Fibroblast of skin of abdomen (primary cell): ENCODE measurements around the gene BCL3.
"Not testable (repeated sequence)": the region's sequence is repeated elsewhere in the genome, so short reads cannot be mapped to it uniquely, and the experiment has no call there.

Source experiments
- DNase-seq: peaks from one replicate; pipeline ENCODE4 v3.0.0-alpha.2; 2013

Gene BCL3

DNA sequence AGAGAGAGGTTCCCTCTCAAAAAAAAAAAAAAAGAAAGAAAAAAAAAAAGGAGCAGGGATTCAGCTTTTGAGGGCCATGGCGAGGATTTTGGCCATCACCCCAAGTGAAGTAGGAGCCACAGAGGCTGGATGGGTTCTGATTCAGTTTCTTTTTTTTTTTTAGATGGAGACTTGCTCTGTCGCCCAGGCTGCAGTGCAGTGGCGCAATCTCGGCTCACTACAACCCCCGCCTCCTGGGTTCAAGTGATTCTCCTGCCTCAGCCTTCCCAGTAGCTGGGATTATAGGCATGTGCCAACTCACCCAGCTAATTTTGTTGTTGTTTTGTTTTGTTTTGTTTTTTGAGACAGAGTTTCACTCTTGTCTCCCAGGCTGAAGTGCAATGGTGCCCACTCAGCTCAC lies 27.1 kb upstream of the BCL3 start:
- not testable (repeated sequence) for DNase-seq

DNA sequence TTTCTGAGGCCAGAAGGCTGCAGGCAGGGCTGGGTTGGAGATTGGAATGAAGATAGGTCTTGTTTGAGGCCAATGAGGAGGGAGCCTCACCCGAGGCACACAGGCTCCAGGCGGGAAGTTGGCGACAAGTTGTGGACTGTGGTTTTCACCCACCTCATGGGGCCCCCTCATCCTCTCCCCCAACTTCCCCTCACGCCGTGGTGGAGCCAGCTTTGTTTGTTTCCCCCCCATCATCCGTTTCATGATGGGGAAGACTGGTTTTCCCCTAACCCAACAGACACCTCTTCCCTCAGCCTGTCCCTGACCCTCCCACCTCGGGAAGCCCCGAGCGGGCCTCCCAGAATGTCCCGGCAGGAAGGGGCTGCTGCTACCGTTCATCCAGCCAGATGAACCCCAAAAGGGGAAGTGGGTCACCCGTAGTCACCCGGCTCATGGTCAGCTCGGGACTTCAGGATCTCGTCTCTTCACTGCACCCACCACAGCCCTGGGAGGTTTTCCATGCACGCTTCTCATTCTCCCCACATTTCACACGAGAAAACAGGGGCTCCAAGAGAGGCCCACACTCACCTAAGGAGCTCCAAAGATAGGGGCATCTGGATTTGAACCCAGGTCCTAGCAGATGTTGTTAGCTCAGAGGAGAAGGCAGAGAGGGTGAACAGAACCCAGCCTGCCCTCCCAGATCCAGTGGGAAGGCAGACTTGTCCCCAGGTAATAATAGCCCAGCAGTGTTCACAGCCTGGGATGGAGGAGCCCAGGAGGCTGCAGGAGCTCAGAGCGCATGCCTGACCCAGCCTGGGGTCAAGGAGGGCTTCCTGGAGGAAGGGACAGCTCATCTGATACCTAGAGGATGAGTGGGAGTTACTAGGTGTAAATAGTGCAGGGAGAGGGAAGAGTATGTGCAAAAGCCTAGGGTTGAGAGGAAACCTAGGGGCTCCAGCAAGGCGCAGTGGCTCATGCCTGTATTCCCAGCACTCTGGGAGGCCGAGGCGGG lies 26.1 kb upstream of the BCL3 start:
- DNase-seq = no peak

DNA sequence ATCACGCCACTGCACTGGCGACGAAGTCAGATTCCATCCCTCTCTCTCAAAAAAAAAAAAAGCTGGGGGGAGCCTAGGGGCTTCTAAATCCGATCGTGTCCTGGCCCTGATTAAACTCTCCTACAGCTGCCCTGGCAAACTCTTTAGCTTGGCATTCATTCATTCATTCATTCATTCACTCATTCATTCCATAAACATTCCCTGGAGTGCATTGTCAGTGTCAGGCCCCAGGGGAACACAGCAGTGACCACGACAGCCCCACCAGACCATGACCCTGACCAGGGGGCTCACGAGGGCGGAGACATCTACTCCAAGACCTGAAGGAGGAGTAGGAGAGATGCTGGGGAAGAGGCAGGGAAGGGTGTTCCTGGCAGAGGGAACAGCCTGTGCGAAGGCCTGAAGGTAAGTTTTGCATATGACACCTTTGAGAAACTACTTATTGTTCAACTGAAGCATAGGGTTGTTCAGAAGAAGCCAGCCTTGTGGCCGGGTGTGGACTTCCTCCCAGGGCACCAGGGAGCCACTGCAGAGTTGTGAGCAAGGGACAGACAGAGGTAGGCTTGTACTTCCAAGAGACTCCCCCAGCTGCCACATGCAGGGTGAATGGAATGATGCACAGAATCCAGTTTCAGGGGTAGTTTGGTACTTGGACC lies 25.1 kb upstream of the BCL3 start:
- no peak for DNase-seq

DNA sequence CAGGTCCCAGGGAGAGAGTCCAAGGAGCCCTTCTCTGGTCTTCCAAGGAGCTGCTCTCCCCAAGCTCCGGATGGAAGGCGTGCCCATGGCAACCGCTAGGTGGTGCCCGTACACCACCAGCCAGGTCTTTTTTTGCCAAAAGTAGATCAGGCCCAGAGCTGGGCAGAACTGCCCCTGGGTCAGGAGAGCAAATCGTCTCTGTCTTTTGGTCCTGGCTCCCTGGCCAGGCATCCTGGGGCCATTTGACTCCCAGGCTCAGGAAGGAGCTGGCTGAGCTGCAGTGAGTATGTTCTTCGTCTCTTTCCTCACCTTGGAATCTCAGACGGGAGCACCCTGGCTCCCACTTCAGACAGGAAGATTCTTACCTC lies 24.6 kb upstream of the BCL3 start:
- peak; percentile 75 for DNase-seq

DNA sequence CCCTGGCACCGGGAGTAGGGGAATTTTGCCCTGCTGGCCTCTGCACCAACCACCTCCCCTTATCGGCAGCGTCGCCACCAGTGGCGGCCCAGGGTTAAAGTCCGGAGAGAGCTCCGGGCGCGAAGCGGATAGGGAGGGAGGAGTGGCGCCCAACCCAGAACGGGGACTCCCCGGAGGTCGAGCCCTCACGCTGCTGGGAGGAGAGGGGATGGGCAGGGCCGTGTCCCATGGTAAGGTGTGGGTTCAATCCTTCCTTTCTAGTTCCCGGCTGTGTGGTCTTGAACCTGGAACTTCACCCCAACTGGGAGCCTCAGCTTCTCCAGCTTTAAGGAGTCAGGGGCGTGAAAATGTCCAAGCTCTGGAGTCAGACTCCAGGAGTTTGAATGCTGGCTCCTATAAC lies 23.3 kb upstream of the BCL3 start:
- DNase-seq = no peak

DNA sequence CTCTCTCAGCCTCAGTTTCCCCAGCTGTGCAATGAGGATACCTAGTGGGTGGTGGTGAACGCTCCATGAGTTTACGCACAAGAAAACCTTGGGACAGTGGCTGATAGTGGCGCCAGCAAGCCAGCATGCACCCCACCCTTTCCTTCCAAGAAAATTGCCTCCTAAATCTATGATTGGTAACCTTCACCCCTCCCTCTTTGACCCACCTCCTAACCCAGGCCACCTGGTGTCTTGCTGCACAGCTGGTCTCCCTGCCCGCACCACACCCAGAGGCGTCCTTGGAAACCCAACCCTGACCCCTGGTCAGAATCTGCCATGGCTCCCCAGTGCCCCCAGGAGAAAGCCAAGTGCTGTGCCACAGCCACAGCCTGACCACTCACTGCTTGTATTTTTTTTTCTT lies 22.8 kb upstream of the BCL3 start:
- DNase-seq = no peak

DNA sequence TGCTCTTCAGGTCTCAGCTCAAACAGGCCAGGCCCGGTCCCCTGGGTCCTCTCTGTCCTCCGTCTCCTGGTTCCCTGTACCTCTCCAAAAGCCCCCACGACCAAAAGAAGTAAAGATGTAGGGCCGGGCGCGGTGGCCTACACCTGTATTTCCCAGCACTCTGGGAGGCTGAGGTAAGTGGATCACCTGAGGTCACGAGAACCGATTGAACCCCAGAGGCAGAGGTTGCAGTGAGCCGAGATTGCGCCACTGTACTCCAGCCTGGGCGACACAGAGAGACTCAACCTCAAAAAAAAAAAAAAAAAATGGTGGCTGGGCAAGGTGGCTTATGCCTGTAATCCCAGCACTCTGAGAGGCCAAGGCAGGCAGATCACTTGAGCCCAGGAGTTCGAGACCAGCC lies 22.0 kb upstream of the BCL3 start:
- no peak for DNase-seq

DNA sequence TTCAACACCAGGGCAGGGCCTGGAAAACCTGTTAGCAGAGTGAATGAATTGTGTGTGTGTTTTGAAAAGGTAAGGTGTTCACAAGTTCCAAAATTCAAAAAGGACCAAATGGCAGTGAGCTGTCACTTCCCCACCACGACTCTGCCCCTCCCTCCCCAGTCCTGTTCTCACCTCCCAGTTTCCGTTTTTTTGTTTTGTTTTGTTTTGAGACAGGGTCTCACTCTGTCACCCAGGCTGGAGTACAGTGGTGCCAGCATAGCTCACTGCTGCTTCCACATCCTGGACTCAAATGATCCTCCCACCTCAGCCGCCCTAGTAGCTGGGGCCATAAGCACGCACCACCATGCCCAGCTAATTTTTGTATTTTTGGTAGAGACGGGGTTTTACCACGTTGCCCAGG lies 20.3 kb upstream of the BCL3 start:
- DNase-seq = no peak

DNA sequence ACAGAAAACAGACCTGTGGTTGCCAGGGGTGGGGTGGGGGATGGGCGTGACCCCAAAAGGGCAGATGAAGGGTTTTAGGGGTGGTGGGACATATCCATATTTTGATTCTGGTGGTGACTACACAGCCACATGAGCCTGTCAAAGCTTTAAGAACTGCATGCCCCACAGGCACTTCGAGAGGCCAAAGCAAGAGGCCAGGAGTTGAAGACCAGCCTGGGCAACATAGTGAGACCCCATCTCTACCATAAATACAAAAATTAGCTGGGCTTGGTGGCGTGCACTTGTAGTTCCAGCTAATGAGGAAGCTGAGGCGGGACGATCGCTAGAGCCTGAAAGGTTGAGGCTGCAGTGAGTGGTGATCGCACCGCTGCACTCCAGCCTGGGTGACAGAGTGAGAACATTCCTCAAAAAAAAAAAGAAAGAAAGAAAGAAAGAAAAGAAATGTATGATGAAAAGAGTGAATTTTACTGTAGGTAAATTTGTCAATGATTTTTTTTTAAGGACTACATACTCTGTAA lies 18.9 kb upstream of the BCL3 start:
- DNase-seq = no peak

DNA sequence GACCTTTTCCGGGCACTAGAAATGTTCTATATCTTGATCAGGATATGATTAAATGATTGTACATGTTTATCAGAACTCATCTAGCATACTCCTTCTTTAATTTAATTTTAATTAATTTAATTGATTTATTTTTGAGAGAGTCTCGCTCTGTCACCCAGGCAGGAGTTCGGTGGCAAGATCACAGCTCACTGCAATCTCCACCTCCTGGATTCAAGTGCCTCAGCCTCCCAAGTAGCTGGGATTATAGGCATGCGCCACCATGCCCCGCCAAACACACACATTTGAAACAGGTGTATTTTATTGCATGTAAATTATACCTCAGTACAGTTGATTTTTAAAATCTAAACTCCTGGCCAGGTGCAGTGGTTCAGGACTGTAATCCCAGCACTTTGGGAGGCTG lies 17.4 kb upstream of the BCL3 start:
- no peak for DNase-seq

DNA sequence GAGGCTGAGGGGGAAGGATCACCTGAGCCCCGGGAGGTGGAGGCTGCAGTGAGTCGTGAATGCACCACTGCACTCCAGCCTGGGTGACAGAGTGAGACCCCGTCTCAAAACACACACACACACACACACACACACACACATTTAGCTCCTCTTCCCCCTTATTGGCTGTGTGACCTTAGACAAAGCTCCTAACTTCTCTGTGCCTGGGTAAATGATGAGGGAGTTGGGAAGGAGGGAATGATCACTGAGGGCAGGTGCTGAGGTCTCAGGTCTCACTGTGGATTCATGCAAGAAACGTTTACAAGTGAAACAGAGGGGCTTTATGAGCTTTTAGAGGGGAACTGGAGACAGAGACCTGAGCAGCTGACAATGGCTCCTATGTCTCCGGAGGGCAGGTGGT lies 16.9 kb upstream of the BCL3 start:
- DNase-seq = no peak

DNA sequence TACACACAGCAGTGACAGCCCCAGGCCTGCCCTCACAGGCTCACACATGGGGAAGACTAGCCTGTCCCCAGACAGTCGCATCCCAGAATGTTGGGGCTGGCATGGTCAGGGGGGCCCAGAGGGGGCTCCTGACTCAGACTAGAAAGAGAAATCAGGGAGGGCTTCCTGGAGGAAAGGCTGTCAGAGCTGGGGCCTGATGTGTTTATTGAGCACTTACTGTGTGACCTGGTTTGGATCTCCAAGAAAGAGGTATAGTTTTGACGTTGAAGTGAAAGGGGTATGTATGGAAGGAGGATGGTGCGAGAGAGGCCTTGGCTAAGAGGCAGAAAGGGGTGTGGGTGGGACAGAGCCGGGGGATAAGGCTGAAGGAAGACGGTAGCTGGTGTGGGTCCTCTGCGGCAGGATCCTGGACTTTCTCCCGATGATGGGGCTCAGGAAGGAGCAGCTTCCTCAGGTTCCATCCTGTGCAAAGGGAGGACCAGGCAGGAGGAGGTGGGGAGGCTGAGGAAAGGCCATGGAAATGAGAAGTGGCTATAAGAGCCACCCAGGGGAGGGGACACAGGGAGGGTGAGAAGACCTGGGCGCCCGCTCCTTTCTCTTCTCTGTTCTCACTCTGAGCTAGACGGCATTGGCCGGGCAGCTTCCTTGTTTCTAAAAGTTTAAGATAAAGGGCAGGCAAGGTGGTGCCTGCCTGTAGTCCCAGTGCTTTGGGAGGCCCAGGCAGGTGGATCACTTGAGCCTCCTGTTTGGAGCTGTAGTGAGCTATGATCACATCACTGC lies 16.1 kb upstream of the BCL3 start:
- no peak for DNase-seq

DNA sequence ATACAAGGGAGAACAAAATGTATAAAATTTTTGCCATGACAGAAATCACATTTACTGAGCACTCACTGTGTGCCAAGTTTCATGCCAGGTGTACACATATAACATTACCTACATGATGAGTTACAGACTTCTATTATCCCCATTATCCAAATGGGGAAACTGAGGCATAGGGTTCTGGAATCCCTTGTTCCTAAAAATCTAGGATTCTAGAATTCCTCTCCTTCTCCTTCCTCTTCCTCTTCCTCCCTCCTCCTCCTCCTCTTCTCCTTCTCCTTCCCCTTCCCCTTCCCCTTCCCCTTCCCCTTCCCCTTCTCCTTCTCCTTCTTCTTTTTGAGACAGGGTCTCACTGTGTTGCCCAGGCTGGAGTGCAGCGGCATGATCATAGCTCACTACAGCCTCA lies 14.2 kb upstream of the BCL3 start:
- no peak for DNase-seq

DNA sequence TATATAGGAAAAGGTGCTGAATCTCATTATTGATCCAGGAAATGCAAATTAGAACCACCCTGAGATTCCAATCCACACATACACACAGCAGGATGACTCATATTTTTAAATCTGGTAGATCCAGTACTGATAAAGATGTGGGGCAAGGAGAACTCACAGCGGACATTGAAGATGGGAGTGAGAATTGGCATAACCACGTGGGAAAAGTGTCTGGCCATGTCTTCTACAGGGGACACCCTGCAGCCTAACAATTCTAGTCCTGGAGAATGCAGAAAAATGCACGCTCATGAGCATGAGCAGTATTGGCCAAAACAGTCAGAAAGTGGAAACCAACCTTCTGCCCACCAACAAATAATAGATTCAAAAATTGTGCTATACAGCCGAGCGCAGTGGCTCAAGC lies 13.5 kb upstream of the BCL3 start:
- no peak for DNase-seq

DNA sequence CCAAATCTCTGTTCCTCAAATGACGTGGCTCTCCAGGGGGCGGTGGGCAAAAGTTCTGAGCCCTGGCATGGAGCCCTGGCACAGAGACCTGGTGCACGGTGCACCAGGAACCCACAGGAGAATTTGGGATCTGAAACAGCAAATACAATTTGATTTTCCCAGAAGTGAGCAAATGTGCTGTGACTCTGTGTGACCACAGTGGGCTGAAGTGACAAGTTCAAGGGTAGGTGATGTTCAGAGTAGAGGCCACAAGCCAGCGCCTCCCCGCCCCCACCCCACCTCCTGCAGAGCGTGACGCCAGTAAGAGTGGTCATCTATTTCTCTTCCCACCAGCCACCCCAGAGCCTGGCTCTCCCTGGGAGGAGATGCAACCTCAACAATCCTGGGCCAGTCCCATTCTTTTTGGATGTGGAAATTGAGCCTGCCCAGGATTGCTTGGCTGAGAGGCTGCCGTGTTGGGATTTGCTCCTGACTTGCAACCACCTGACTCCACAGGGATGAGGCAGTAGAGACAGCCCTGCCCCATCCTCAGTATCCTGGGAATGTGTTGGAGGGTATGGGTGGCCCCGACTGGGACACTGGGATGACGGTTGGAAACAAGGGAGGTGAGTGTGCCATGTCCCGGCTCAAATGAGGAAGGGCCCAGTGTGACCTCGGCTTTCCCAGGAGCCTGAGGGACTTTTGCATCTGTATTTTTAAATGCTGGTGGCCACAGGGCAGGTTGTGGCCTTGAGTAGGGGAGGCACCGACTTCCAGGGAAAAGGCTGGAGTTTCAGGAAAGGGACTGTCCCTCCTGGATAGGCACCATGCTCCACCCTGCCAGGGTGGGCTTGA lies 11.1 kb upstream of the BCL3 start:
- DNase-seq = no peak

DNA sequence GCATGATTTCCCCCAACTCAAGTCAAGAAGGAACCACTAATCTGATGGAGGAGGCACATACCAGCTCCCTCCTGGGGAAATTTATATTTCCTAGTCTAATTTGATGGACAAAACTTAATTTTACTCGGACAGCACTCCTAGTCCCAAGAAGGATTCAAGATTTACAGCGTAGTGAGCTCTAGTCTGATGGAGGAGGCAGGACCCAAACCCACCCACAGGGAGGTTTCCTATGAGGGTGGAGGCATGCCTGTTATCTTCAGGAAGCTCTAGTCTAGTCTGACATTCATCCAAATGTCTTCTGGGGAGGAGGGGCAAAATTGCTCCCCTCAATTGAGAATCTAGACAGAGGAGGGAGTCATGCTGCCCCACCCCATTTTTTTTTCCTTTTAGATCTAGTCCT lies 10.4 kb upstream of the BCL3 start:
- no peak for DNase-seq

DNA sequence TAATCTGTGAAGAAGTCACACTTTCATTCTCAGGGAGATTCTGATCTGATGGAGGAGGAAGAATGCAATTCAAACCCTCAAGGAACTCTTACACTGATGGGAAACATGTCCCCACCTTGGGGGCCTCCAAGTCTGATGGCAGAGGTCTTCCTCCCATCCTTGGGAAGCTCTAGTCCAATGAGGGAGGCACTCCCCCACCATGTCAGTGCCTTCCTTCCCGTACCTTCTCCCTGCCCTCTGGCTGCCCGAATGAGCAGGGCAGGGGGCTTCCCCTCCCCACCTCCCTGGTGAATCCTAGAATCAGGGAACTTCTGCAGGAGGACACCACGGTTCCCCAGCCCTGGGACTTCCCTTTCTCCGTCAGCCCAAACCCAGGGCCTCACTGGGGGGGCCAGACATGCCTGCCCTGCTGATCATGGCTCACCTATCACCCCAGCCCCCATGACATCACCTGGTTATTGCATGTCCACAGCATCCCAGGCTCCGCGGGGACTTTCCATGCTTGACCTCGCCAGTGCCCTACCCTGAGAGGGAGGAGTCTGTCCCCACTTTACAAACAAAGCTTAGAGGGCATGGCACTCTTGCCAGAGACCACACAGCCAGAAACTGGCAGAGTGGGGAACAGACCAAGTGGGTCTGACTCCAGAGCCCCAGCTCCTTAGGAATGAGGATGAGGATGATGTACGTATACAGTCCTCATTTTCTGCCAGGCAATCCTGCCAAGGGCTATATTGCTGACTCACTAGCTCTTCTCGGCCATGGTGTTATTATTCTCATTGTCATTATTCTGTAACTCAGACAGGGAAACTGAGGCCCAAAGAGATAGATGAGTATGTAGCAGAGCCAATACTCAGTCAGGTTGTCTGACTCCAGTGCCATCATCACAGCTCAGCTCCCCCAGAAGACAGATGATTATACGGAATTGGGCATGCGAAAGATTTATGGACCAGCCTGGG lies 9.6 kb upstream of the BCL3 start:
- no peak for DNase-seq

DNA sequence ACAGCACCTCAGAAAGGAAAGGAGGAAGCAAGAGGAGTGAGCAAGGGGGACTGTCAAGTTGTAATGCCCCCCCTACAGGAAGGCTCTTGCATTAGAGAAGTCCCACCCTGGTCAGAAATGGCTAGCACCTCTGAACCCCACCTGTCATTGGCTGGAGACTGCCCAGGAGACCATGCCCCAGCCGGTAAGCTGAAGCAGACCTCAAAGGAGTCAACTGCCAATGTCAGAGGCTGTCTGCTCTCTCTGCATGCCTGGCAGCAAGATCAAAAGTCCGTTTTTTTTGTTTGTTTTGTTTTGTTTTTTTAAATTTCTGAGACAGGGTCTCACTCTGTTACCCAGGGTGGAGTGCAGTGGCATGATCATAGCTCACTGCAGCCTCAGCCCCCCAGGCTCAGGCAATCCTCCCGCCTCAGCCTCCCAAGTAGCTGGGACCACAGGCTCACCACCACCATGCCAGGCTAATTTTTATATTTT lies 8.1 kb upstream of the BCL3 start:
- no peak for DNase-seq

DNA sequence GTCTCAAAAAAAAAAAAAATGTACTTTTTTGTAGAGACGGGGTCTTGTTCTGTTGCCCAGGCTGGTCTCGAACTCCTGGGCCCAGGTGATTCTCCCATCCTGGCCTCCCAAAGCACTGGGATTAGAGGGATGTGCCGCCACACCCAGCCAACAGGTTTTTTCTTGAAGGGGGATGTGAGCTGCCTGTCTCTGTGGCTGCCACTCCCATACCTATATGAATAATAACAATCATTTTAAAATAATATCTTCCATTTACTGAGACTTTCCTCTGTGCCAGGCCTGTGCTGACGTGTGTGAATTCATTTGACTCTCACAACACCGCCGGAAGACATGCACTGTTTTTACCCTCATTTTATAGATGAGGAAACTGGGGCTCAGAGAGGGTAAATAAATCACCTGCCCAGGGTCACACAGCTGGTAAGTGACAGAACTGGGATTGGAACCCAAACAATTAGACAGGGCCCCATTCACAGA lies 7.2 kb upstream of the BCL3 start:
- no peak for DNase-seq

DNA sequence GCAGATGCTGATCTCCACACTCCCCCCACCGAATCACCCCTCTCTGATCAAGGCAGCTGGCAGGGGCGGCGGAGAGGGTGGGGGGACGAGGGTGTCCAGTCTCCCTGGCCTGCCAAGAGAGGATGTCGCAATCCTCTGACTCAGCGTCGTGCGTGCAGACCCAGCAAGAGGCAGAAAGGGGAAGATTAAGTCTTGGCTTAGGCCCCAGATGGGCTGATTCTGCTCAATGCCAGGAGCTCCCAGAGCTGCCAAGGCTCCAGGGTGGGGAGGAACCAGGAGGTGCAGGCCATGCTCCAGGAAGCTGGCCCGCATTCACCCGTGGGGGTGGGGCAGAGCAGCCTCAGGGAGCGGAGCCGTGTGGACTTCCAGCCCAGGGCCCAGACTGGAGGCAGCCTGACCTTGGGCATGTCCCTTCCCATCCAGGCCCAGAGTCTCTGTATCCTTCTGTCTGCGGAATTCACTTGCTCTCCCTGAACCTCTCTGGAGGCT lies 6.6 kb upstream of the BCL3 start:
- DNase-seq = peak; percentile 100
